ENCODE data around the gene OTOP2.
A peak's percentile ranks its signal among the peaks of the same experiment; 100 is the strongest.
"Not testable (repeated sequence)": the region's sequence is repeated elsewhere in the genome, so short reads cannot be mapped to it uniquely, and the experiment has no call there.

The OTOP2 gene

GRCh38 chr17:74951680-74952421 lies 27.8 kb downstream of the OTOP2 start:
- no peak for DNase-seq (ENCODE audit: low read depth in 2 of 2)

GRCh38 chr17:74952431-74953133 lies 28.5 kb downstream of the OTOP2 start:
- DNase-seq (ENCODE audit: low read depth in 2 of 2): no peak

- DNase-seq (ENCODE audit: low read depth in 2 of 2): no peak
Observed at GRCh38 chr17:74953134-74953687, 29.1 kb downstream of the OTOP2 start.

- DNase-seq (ENCODE audit: low read depth in 2 of 2): no peak
Observed at GRCh38 chr17:74954115-74954514, 30.0 kb downstream of the OTOP2 start.

GRCh38 chr17:74954665-74955421 lies 30.8 kb downstream of the OTOP2 start:
- no peak for DNase-seq (ENCODE audit: low read depth in 2 of 2)

GRCh38 chr17:74956093-74956492 lies 32.0 kb downstream of the OTOP2 start:
- no peak for DNase-seq (ENCODE audit: low read depth in 2 of 2)

GRCh38 chr17:74957935-74958740 lies 34.1 kb downstream of the OTOP2 start:
- DNase-seq (ENCODE audit: low read depth in 2 of 2): peak; percentile 42 to 61

GRCh38 chr17:74959826-74960515 lies 35.9 kb downstream of the OTOP2 start:
- DNase-seq (ENCODE audit: low read depth in 2 of 2): no peak

- DNase-seq (ENCODE audit: low read depth in 2 of 2): no peak
Observed at GRCh38 chr17:74960570-74961342, 36.7 kb downstream of the OTOP2 start.

GRCh38 chr17:74961657-74962350 lies 37.7 kb downstream of the OTOP2 start:
- DNase-seq (ENCODE audit: low read depth in 2 of 2): peak; percentile 51 to 60

GRCh38 chr17:74962622-74963394 lies 38.7 kb downstream of the OTOP2 start:
- DNase-seq (ENCODE audit: low read depth in 2 of 2): no peak

GRCh38 chr17:74963656-74964055 lies 39.6 kb downstream of the OTOP2 start:
- no peak for DNase-seq (ENCODE audit: low read depth in 2 of 2)

GRCh38 chr17:74964246-74964761 lies 40.2 kb downstream of the OTOP2 start:
- no peak for DNase-seq (ENCODE audit: low read depth in 2 of 2)

GRCh38 chr17:74964988-74965622 lies 41.0 kb downstream of the OTOP2 start:
- no peak for DNase-seq (ENCODE audit: low read depth in 2 of 2)

GRCh38 chr17:74968361-74968780 lies 44.3 kb downstream of the OTOP2 start:
- no peak for DNase-seq (ENCODE audit: low read depth in 2 of 2)

- not testable (repeated sequence) for DNase-seq (ENCODE audit: low read depth in 2 of 2)
Observed at GRCh38 chr17:74969501-74969900, 45.4 kb downstream of the OTOP2 start.

GRCh38 chr17:74970395-74970794 lies 46.3 kb downstream of the OTOP2 start:
- DNase-seq (ENCODE audit: low read depth in 2 of 2): no peak
